Suprapubic skin (tissue), 3 donors: ENCODE results near the gene MMP1.

Experiments used
- CTCF ChIP-seq, 2 donors: fragments of 200-600 bp in 1 of 2; fragments of 450-650 bp in 1 of 2; sonication (generic) in 1 of 2; IDR thresholded peaks; one replicate each; pipeline ENCODE4 v1.5.1; 2016 to 2019; ENCODE audit warnings: antibody characterized with exemption in 2 of 2, mild to moderate bottlenecking in 1 of 2, moderate library complexity in 1 of 2
- POLR2A ChIP-seq, 2 donors: fragments of 450-650 bp; IDR thresholded peaks; one replicate each; pipeline ENCODE4 v1.6.1; 2017; ENCODE audit warnings: antibody characterized with exemption in 2 of 2, mild to moderate bottlenecking in 2 of 2, moderate library complexity in 2 of 2

GRCh38 chr11:102751673-102752072, 46.3 kb downstream of the MMP1 start:
- TF ChIP-seq POLR2A (IDR thresholded peaks at IDR 0.05) (no peak), CTCF (IDR thresholded peaks at IDR 0.05) (no peak)
